ENCODE data around the gene PPARD. TPM values are rescaled to one million over a fixed set of nuclear protein-coding genes. Genes with fewer than 3 reads are reported as not detected.
A peak's percentile ranks its signal among the peaks of the same experiment; 100 is the strongest.

Gene PPARD
- total and polyA plus RNA-seq, 2 experiments from 2014 or later, result 15.9 to 21.7 TPM

- H3F3A ChIP-seq (ENCODE audit: insufficient read depth), result 0 out of 2 replicates have a peak, but pooled peaks cover 3% of the 10 kb centered on the region
Observed at GRCh38 chr6:35295521-35296315, 46.6 kb upstream of the PPARD start.

GRCh38 chr6:35296931-35297600 lies 45.3 kb upstream of the PPARD start:
- Histone ChIP-seq H3K27me3 (replicated peaks; ENCODE audit: insufficient read depth) (no peaks in the 10 kb centered on the region), H3K79me2 (ENCODE audit: insufficient read depth) (no peaks in the 10 kb centered on the region), H3K4me3 (peak overlapping the region; percentile 59; the same call in 1 of the 2 replicates), H3K9ac (peak overlapping the region; percentile 60; the same call in 1 of the 2 replicates), H3K4me1 (ENCODE audit: insufficient read depth) (no peaks in the 10 kb centered on the region; the same call in 1 of the 2 replicates), H3K9me2 (ENCODE audit: insufficient read depth) (no peaks in the 10 kb centered on the region), H2AFZ (peak overlapping the region; percentile 81), H3K36me3 (ENCODE audit: low read depth) (0 out of 2 replicates have a peak, but pooled peaks cover 4% of the 10 kb centered on the region), H3K27ac (no peak overlapping the region), H3F3A (ENCODE audit: insufficient read depth) (0 out of 2 replicates have a peak, but pooled peaks cover 3% of the 10 kb centered on the region), H3K4me2 (ENCODE audit: unreplicated experiment) (no peak overlapping the region), H3K9me3 (ENCODE audit: low read depth) (no peaks in the 10 kb centered on the region), H4K20me1 (ENCODE audit: insufficient read depth) (no peaks in the 10 kb centered on the region)
- TF ChIP-seq EZH2 (IDR thresholded peaks at IDR 0.05; ENCODE audit: insufficient read depth, poor library complexity, severe bottlenecking), result no peak
- no peak for DNase-seq
- in situ Hi-C loops (cut with MboI), result no loop called here
- 42 to 48% methylated on average over 6 of the region's 6 CpGs for WGBS, 2 experiments (ENCODE audit: low coverage in 1 of 2, low lambda C conversion rate in 2 of 2, missing lambda C conversion rate in 2 of 2)

More at GRCh38 chr6:35295521-35296315, 46.6 kb upstream of the PPARD start:
- H3K4me1 ChIP-seq (ENCODE audit: insufficient read depth), result no peaks in the 10 kb centered on the region; the same call in 1 of the 2 replicates
- peaks cover 4% of the 10 kb centered on the region; the same call in 1 of the 2 replicates for H3K36me3 ChIP-seq (ENCODE audit: low read depth)
- no peak for DNase-seq
- H3K79me2 ChIP-seq (ENCODE audit: insufficient read depth), result no peaks in the 10 kb centered on the region
- no peak overlapping the region for H3K4me3 ChIP-seq
- H3K27ac ChIP-seq, result no peak overlapping the region
- H3K9me3 ChIP-seq (ENCODE audit: low read depth), result no peaks in the 10 kb centered on the region
- in situ Hi-C loops (cut with MboI), result no loop called here
- no peak overlapping the region for H3K9ac ChIP-seq
- TF ChIP-seq EZH2phosphoT487 (IDR thresholded peaks at IDR 0.05; ENCODE audit: insufficient read depth, low read depth) (no peak), EZH2 (IDR thresholded peaks at IDR 0.05; ENCODE audit: insufficient read depth, poor library complexity, severe bottlenecking) (no peak)
- no peak overlapping the region for H3K4me2 ChIP-seq (ENCODE audit: unreplicated experiment)
- no peaks in the 10 kb centered on the region for H3K9me2 ChIP-seq (ENCODE audit: insufficient read depth)
- H3K27me3 ChIP-seq (replicated peaks; ENCODE audit: insufficient read depth), result no peaks in the 10 kb centered on the region
- no peak overlapping the region for H2AFZ ChIP-seq
- no peaks in the 10 kb centered on the region for H4K20me1 ChIP-seq (ENCODE audit: insufficient read depth)
- 59 to 62% methylated on average over 3 of the region's 3 CpGs for WGBS, 2 experiments (ENCODE audit: low coverage in 1 of 2, low lambda C conversion rate in 2 of 2, missing lambda C conversion rate in 2 of 2)

GRCh38 chr6:35297601-35298481 lies 44.5 kb upstream of the PPARD start, which contains the start of gene DEF6:
DEF6 (plus strand) TSS chr6:35297818; CDS start chr6:35297857, 39 bp downstream.
- no peaks in the 10 kb centered on the region for H3K9me3 ChIP-seq (ENCODE audit: low read depth)
- H2AFZ ChIP-seq, result peak within 1 kb of the TSS; percentile 81
- peak; percentile 86 for DNase-seq
- peak within 1 kb of the TSS; percentile 31 for H3K4me2 ChIP-seq (ENCODE audit: unreplicated experiment)
- H3K4me1 ChIP-seq (ENCODE audit: insufficient read depth), result no peaks in the 10 kb centered on the region; the same call in 1 of the 2 replicates
- 21 to 22% methylated on average over 35 of the region's 35 CpGs for WGBS, 2 experiments (ENCODE audit: low coverage in 1 of 2, low lambda C conversion rate in 2 of 2, missing lambda C conversion rate in 2 of 2)
- no peaks in the 10 kb centered on the region for H3K9me2 ChIP-seq (ENCODE audit: insufficient read depth)
- H4K20me1 ChIP-seq (ENCODE audit: insufficient read depth), result no peaks in the 10 kb centered on the region
- in situ Hi-C loops (cut with MboI), result no loop called here
- no peaks in the 10 kb centered on the region for H3K27me3 ChIP-seq (replicated peaks; ENCODE audit: insufficient read depth)
- H3K27ac ChIP-seq, result no peak within 1 kb of the TSS
- H3K4me3 ChIP-seq, result peak within 1 kb of the TSS; percentile 59
- H3K9ac ChIP-seq, result peak within 1 kb of the TSS; percentile 60
- 0 out of 2 replicates have a peak, but pooled peaks cover 4% of the 10 kb centered on the region for H3K36me3 ChIP-seq (ENCODE audit: low read depth)
- TF ChIP-seq EZH2 (IDR thresholded peaks at IDR 0.05; ENCODE audit: insufficient read depth, poor library complexity, severe bottlenecking) (no peak), EZH2phosphoT487 (IDR thresholded peaks at IDR 0.05; ENCODE audit: insufficient read depth, low read depth) (no peak)
- H3K79me2 ChIP-seq (ENCODE audit: insufficient read depth), result no peaks in the 10 kb centered on the region
- 0 out of 2 replicates have a peak, but pooled peaks cover 3% of the 10 kb centered on the region for H3F3A ChIP-seq (ENCODE audit: insufficient read depth)
